Uterus (tissue), 4 donors: ENCODE measurements around the gene PRG2. TPM values are rescaled to one million over a fixed set of nuclear protein-coding genes. Genes with fewer than 3 reads are reported as not detected.

Experiments used
- DNase-seq, 2 donors: peaks; one replicate each; pipeline ENCODE4 v3.0.0-alpha.2; 2019 to 2020
- H3K27ac ChIP-seq, 2 donors: fragments of 200-600 bp; sonication (generic); 1 replicate in 1 of 2; 2 replicates in 1 of 2; pipeline ENCODE4 v1.5.1; 2016 to 2018
- H3K27me3 ChIP-seq, 2 donors: fragments of 200-600 bp; sonication (generic); one replicate each; pipeline ENCODE4 v1.5.1; 2018 to 2019; ENCODE audit warnings: control low read depth in 1 of 2
- H3K36me3 ChIP-seq, 2 donors: fragments of 200-600 bp; sonication (generic); one replicate each; pipeline ENCODE4 v1.5.1; 2019; ENCODE audit warnings: control low read depth in 1 of 2
- H3K4me1 ChIP-seq, 2 donors: fragments of 200-600 bp; sonication (generic); one replicate each; pipeline ENCODE4 v1.5.1; 2018 to 2019; ENCODE audit warnings: control low read depth in 1 of 2
- H3K4me3 ChIP-seq, 2 donors: fragments of 200-600 bp; sonication (generic); 1 replicate in 1 of 2; 2 replicates in 1 of 2; pipeline ENCODE4 v1.5.1; 2018 to 2019; ENCODE audit warnings: mild to moderate bottlenecking in 1 of 2
- H3K9me3 ChIP-seq, 2 donors: fragments of 200-600 bp; sonication (generic); one replicate each; pipeline ENCODE4 v1.5.1; 2019; ENCODE audit warnings: control low read depth in 1 of 2
- CTCF ChIP-seq, 4 experiments: fragments of 200-600 bp in 2 of 4; fragments of 450-650 bp in 2 of 4; sonication (generic) in 2 of 4; IDR thresholded peaks; one replicate each; pipeline ENCODE4 v1.5.1; 2016 to 2019; ENCODE audit warnings: antibody characterized with exemption in 4 of 4, mild to moderate bottlenecking in 2 of 4, moderate library complexity in 1 of 4
- POLR2A ChIP-seq, 2 donors: fragments of 450-650 bp; IDR thresholded peaks; one replicate each; pipeline ENCODE4 v1.6.1; 2016; ENCODE audit warnings: antibody characterized with exemption in 2 of 2, mild to moderate bottlenecking in 1 of 2, moderate library complexity in 1 of 2
- intact Hi-C: fragments of 100-400 bp; cut with DNase I; formaldehyde crosslinking; loops from one replicate; pipeline ENCODE4 v1.15.1; 2023; ENCODE audit warnings: low total_unique reads
- total RNA-seq, 4 donors: library from RNA; depleted of rRNA in 3 of 4; stranded (reverse); fragments of >200 nt in 3 of 4; gene quantifications; one replicate each; pipeline versions ENCODE4 v1.1.0 to v1.2.4, GENCODE V29; 2014 to 2023
- donor health status: DM: yes; HTN: yes; CAD: no.

PRG2 gene
- total RNA-seq, 4 donors from 2014 or later: 0.21 TPM; not detected in 3

- Histone ChIP-seq H3K4me1 (peaks cover 0 to 25% of the 10 kb centered on the region in 2 donors), H3K27me3 (no peaks in the 10 kb centered on the region)
- intact Hi-C loops: no loop called here
These were observed 35.4 kb upstream of the PRG2 start for GRCh38 chr11:57425565-57426438.

GRCh38 chr11:57424792-57425564 is 34.5 kb upstream of the PRG2 start:
- Histone ChIP-seq H3K27ac (peak overlapping the region; percentile 94 to 98), H3K4me1 (peaks cover 0 to 25% of the 10 kb centered on the region in 2 donors), H3K9me3 (no peaks in the 10 kb centered on the region), H3K27me3 (no peaks in the 10 kb centered on the region), H3K4me3 (no peak overlapping the region), H3K36me3 (no peaks in the 10 kb centered on the region)
- peak; percentile 71 to 81 for DNase-seq
- intact Hi-C loops: no loop called here
- TF ChIP-seq CTCF (IDR thresholded peaks at IDR 0.05): no peak
- peak in 1 of 2 donors; percentile 18 for TF ChIP-seq POLR2A (IDR thresholded peaks at IDR 0.05)

More at GRCh38 chr11:57425565-57426438, 35.4 kb upstream of the PRG2 start:
- Histone ChIP-seq H3K27ac (peak overlapping the region; percentile 94 to 98), H3K4me3 (peak overlapping the region; percentile 40 to 48), H3K9me3 (no peaks in the 10 kb centered on the region), H3K36me3 (no peaks in the 10 kb centered on the region)
- peak; percentile 45 to 71 for DNase-seq
- TF ChIP-seq POLR2A (IDR thresholded peaks at IDR 0.05) (no peak), CTCF (IDR thresholded peaks at IDR 0.05) (no peak)

- no peak for DNase-seq
- Histone ChIP-seq H3K27me3 (no peaks in the 10 kb centered on the region), H3K36me3 (no peaks in the 10 kb centered on the region), H3K4me3 (no peak overlapping the region), H3K27ac (peak overlapping the region; percentile 94 to 98), H3K4me1 (peaks cover 0 to 25% of the 10 kb centered on the region in 2 donors), H3K9me3 (no peaks in the 10 kb centered on the region)
- TF ChIP-seq CTCF (IDR thresholded peaks at IDR 0.05) (no peak), POLR2A (IDR thresholded peaks at IDR 0.05) (no peak)
- intact Hi-C loops: no loop called here
These were observed 33.8 kb upstream of the PRG2 start for GRCh38 chr11:57424137-57424791.

GRCh38 chr11:57422669-57423068 is 32.2 kb upstream of the PRG2 start:
- Histone ChIP-seq H3K9me3 (no peaks in the 10 kb centered on the region), H3K4me3 (no peak overlapping the region), H3K4me1 (peaks cover 0 to 17% of the 10 kb centered on the region in 2 donors), H3K36me3 (no peaks in the 10 kb centered on the region), H3K27ac (no peak overlapping the region), H3K27me3 (no peaks in the 10 kb centered on the region)
- intact Hi-C loops: no loop called here
- TF ChIP-seq POLR2A (IDR thresholded peaks at IDR 0.05): no peak
- TF ChIP-seq CTCF (IDR thresholded peaks at IDR 0.05): no peak
- DNase-seq: no peak
